Endothelial cell of umbilical vein (primary cell): ENCODE measurements around the gene HPSE2. TPM values are rescaled to one million over a fixed set of nuclear protein-coding genes. Genes with fewer than 3 reads are reported as not detected.

Experiments
- BruUV-seq: library from RNA; stranded (reverse); fragments of 400-500 nt; replicated peaks from 2 replicates; lab custom pipeline; 2021; lab: Mats Ljungman, UMichigan
- CTCF ChIA-PET: fragments of 300-600, 350-600 bp; sonication (Branson Sonifier 250); formaldehyde crosslinking; loops from one replicate; lab custom pipeline; 2021; ENCODE audit warnings: antibody characterized with exemption, inconsistent platforms; lab: Charles Lee
- POLR2A ChIA-PET: fragments of 300-600, 350-600 bp; sonication (Branson Sonifier 250); formaldehyde crosslinking; loops from one replicate; lab custom pipeline; 2021; ENCODE audit warnings: antibody characterized with exemption, inconsistent platforms; lab: Charles Lee
- DNase-seq: peaks from one replicate; pipeline ENCODE4 v3.0.0-alpha.2; 2011; ENCODE audit warnings: low read depth, low spot score
- FAIRE-seq: peaks from 2 replicates; lab custom pipeline; 2011; peaks lifted over from hg19 to GRCh38; lab: Jason Lieb, UNC
- H2AFZ ChIP-seq: 2 replicates; pipeline ENCODE4 v1.6.0; 2012; ENCODE audit warnings: low read depth, low read length, control low read depth, inconsistent platforms
- H3K27ac ChIP-seq: 2 replicates; pipeline ENCODE4 v1.5.1; 2011; ENCODE audit warnings: low read depth, mild to moderate bottlenecking, control low read depth, low read length, moderate library complexity; ENCODE audit not compliant: insufficient read depth
- H3K27me3 ChIP-seq, 2 experiments: 2 replicates each; pipeline versions ENCODE4 v1.6.0 to v1.6.1; 2011; ENCODE audit warnings: low read length in 2 of 2, mixed read lengths in 1 of 2; ENCODE audit not compliant: control insufficient read depth in 2 of 2, insufficient read depth in 2 of 2
- H3K36me3 ChIP-seq, 2 experiments: 2 replicates in 1 of 2; 3 replicates in 1 of 2; pipeline ENCODE4 v1.5.1; 2011; ENCODE audit warnings: low read length in 2 of 2, mild to moderate bottlenecking in 1 of 2, moderate library complexity in 1 of 2; ENCODE audit not compliant: control insufficient read depth in 2 of 2, insufficient read depth in 2 of 2; ENCODE audit errors: extremely low read depth in 1 of 2
- H3K4me1 ChIP-seq: 3 replicates; pipeline ENCODE4 v1.5.1; 2011; ENCODE audit warnings: mild to moderate bottlenecking, low read length; ENCODE audit not compliant: control insufficient read depth, insufficient read depth; ENCODE audit errors: extremely low read depth
- H3K4me2 ChIP-seq: 2 replicates; pipeline ENCODE4 v1.6.1; 2011; ENCODE audit warnings: low read length, control low read depth, mixed read lengths; ENCODE audit not compliant: insufficient read depth
- H3K4me3 ChIP-seq, 3 experiments: fragments of 200-600 bp in 1 of 3; sonication (generic), shearing (Covaris generic) in 1 of 3; replicated peaks in 1 of 3; 2 replicates each; pipeline ENCODE4 v1.5.1; 2011 to 2016; ENCODE audit warnings: control low read depth in 3 of 3, low read length in 3 of 3, mild to moderate bottlenecking in 2 of 3, inconsistent platforms in 1 of 3, low read depth in 1 of 3, moderate library complexity in 1 of 3; ENCODE audit not compliant: insufficient read depth in 1 of 3
- H3K79me2 ChIP-seq: 2 replicates; pipeline ENCODE4 v1.6.0; 2012; ENCODE audit warnings: low read length, inconsistent platforms; ENCODE audit not compliant: control insufficient read depth, insufficient read depth
- H3K9ac ChIP-seq: replicated peaks from 2 replicates; pipeline ENCODE3; 2011; ENCODE audit warnings: low read length, control low read depth; ENCODE audit not compliant: insufficient read depth; ENCODE audit errors: extremely low read depth
- H3K9me1 ChIP-seq: replicated peaks from 3 replicates; pipeline ENCODE4 v1.6.0; 2011; ENCODE audit warnings: mild to moderate bottlenecking, low read length; ENCODE audit not compliant: control insufficient read depth, insufficient read depth; ENCODE audit errors: extremely low read depth
- H3K9me3 ChIP-seq: replicated peaks from 2 replicates; pipeline ENCODE4 v1.5.1; 2012; ENCODE audit warnings: low read length, inconsistent platforms; ENCODE audit not compliant: control insufficient read depth, insufficient read depth
- H4K20me1 ChIP-seq: replicated peaks from 2 replicates; pipeline ENCODE3; 2011; ENCODE audit warnings: mild to moderate bottlenecking, low read length; ENCODE audit not compliant: control insufficient read depth, insufficient read depth; ENCODE audit errors: extremely low read depth
- CTCF ChIP-seq, 2 donors: IDR thresholded peaks; 1 replicate in 1 of 2; 2 replicates in 1 of 2; pipeline ENCODE4 v1.5.1; 2011; ENCODE audit warnings: low read length in 2 of 2, mild to moderate bottlenecking in 2 of 2, moderate library complexity in 2 of 2, control low read depth in 1 of 2, inconsistent platforms in 1 of 2, low read depth in 1 of 2; ENCODE audit not compliant: insufficient read depth in 1 of 2; ENCODE audit errors: extremely low read depth in 1 of 2
- EZH2 ChIP-seq: IDR thresholded peaks from 2 replicates; pipeline ENCODE4 v1.6.1; 2012; ENCODE audit warnings: borderline replicate concordance, low read depth, mild to moderate bottlenecking, moderate library complexity, low read length, inconsistent platforms; ENCODE audit not compliant: severe bottlenecking
- FOS ChIP-seq: IDR thresholded peaks from 2 replicates; pipeline ENCODE4 v1.6.1; 2011; ENCODE audit warnings: mild to moderate bottlenecking, low read length, moderate library complexity, borderline replicate concordance; ENCODE audit not compliant: insufficient read depth
- GATA2 ChIP-seq: IDR thresholded peaks from 2 replicates; pipeline ENCODE4 v1.7.0; 2011; ENCODE audit warnings: low read depth, mild to moderate bottlenecking, moderate library complexity, mixed read lengths, low read length; ENCODE audit not compliant: insufficient read length, insufficient read depth
- JUN ChIP-seq: IDR thresholded peaks from 2 replicates; pipeline ENCODE4 v1.6.1; 2011; ENCODE audit warnings: borderline replicate concordance, low read depth; ENCODE audit not compliant: insufficient read length, insufficient read depth
- MAX ChIP-seq: IDR thresholded peaks from 2 replicates; pipeline ENCODE4 v1.6.1; 2011; ENCODE audit not compliant: insufficient read depth, insufficient read length
- MYC ChIP-seq: IDR thresholded peaks from one replicate; pipeline ENCODE4 v1.6.1; 2011; ENCODE audit warnings: mild to moderate bottlenecking, low read depth, low read length
- POLR2A ChIP-seq: IDR thresholded peaks from 2 replicates; pipeline ENCODE4 v1.6.1; 2012; ENCODE audit warnings: low read depth, mild to moderate bottlenecking, control low read depth, low read length
- POLR2AphosphoS5 ChIP-seq: IDR thresholded peaks from 2 replicates; pipeline ENCODE4 v1.6.1; 2012; ENCODE audit warnings: low read depth, mild to moderate bottlenecking, control low read depth, low read length, moderate library complexity; ENCODE audit not compliant: insufficient read depth
- dilution Hi-C: fragments of 300-500 bp; cut with MboI; formaldehyde crosslinking; loops from one replicate; pipeline ENCODE4 v1.15.0; 2019; ENCODE audit warnings: low sequenced_read_pairs; ENCODE audit not compliant: extremely low pct_ligation_motif_present
- intact Hi-C: fragments of 100-400 bp; cut with micrococcal nuclease; formaldehyde crosslinking; loops from one replicate; pipeline ENCODE4 v1.10.0; 2022
- polyA plus RNA-seq, 4 experiments: library from polyadenylated mRNA; depleted of rRNA in 3 of 4; stranded (reverse) in 3 of 4; unstranded in 1 of 4; fragments of >200 nt; gene quantifications; 2 replicates each; pipeline versions ENCODE4 v1.2.1 to v1.2.3, GENCODE V29; 2011 to 2012; ENCODE audit warnings: missing spikeins in 1 of 4
- total RNA-seq: library from RNA; stranded (reverse); gene quantifications from 2 replicates; pipeline ENCODE4 v1.2.3, GENCODE V29; 2021

HPSE2 gene
- total and polyA plus RNA-seq, 2 donors (not counting 3 experiments of a cell fraction or from before 2014, with no cell fraction given): not detected

GRCh38 chr10:98436704-98437103 lies 798.9 kb downstream of the HPSE2 start:
- Histone ChIP-seq H3K9me3 (no peaks in the 10 kb centered on the region), H3K4me2 (no peak overlapping the region), H4K20me1 (no peaks in the 10 kb centered on the region), H3K79me2 (no peaks in the 10 kb centered on the region), H3K36me3 (peaks cover 14 to 22% of the 10 kb centered on the region in 2 experiments), H3K4me1 (peaks cover 13% of the 10 kb centered on the region), H3K27ac (no peak overlapping the region), H3K27me3 (no peaks in the 10 kb centered on the region), H3K9ac (no peak overlapping the region), H3K4me3 (no peak overlapping the region), H2AFZ (no peak overlapping the region), H3K9me1 (no peaks in the 10 kb centered on the region)
- dilution Hi-C loops: no loop called here
- CTCF ChIA-PET: interaction anchor here (3.7 kb wide), 1 partner anchor 11 kb away, joined by 25 read pairs; no protein-coding TSS in a partner anchor
- TF ChIP-seq JUN: no peak
- no peak for TF ChIP-seq EZH2
- no peak for TF ChIP-seq FOS
- no peak for TF ChIP-seq MYC
- no peak for TF ChIP-seq GATA2
- no peak for TF ChIP-seq POLR2AphosphoS5
- no peak for TF ChIP-seq MAX
- TF ChIP-seq CTCF (IDR thresholded peaks at IDR 0.05; ENCODE audit: extremely low read depth in 1 of 2, insufficient read depth in 1 of 2, low read depth in 1 of 2, low read length in 2 of 2): no peak
- TF ChIP-seq POLR2A: no peak
- intact Hi-C loops: no loop called here
- POLR2A ChIA-PET: no interaction called here
- BruUV-seq: no TSS peak
- FAIRE-seq (no peak), DNase-seq (no peak)
